SH-SY5Y (cell line): Measurements from ENCODE around the gene RAI1.

ENCODE experiments used
- GATA2 ChIP-seq: IDR thresholded peaks from 2 replicates; pipeline ENCODE4 v1.6.1; 2011; ENCODE audit warnings: mild to moderate bottlenecking, low read depth, low read length
- GATA3 ChIP-seq: IDR thresholded peaks from 2 replicates; pipeline ENCODE4 v1.6.1; 2011; ENCODE audit warnings: low read depth, mild to moderate bottlenecking, low read length, moderate library complexity

The RAI1 gene

GRCh38 chr17:17672453-17673368 lies 8.5 kb upstream of the RAI1 start:
- no peak for TF ChIP-seq GATA3
- no peak for TF ChIP-seq GATA2

GRCh38 chr17:17675416-17675815 lies 5.8 kb upstream of the RAI1 start:
- no peak for TF ChIP-seq GATA2
- TF ChIP-seq GATA3 = no peak

- TF ChIP-seq GATA3 (no peak), GATA2 (no peak)
Measured at GRCh38 chr17:17675925-17676534, 5.2 kb upstream of the RAI1 start.

GRCh38 chr17:17676752-17677151 lies 4.5 kb upstream of the RAI1 start:
- no peak for TF ChIP-seq GATA2

GRCh38 chr17:17677299-17678040 lies 3.8 kb upstream of the RAI1 start:
- TF ChIP-seq GATA3 (no peak), GATA2 (no peak)

GRCh38 chr17:17679243-17679642 lies 2.0 kb upstream of the RAI1 start:
- TF ChIP-seq GATA2 = no peak
- no peak for TF ChIP-seq GATA3

- TF ChIP-seq GATA2 (no peak), GATA3 (no peak)
Measured at GRCh38 chr17:17679748-17680147, 1.5 kb upstream of the RAI1 start.

- no peak for TF ChIP-seq GATA3
- TF ChIP-seq GATA2 = no peak
Measured at GRCh38 chr17:17680477-17681186, 626 bp upstream of the RAI1 start.

GRCh38 chr17:17681744-17682292 lies 560 bp downstream of the RAI1 start:
- no peak for TF ChIP-seq GATA2
- no peak for TF ChIP-seq GATA3

GRCh38 chr17:17682293-17682736 lies 1.1 kb downstream of the RAI1 start:
- TF ChIP-seq GATA2 = no peak
- no peak for TF ChIP-seq GATA3

- no peak for TF ChIP-seq GATA3
- no peak for TF ChIP-seq GATA2
Measured at GRCh38 chr17:17682737-17683680, 1.8 kb downstream of the RAI1 start.

- TF ChIP-seq GATA3 = no peak
Measured at GRCh38 chr17:17683710-17684365, 2.6 kb downstream of the RAI1 start.

- TF ChIP-seq GATA2 (no peak), GATA3 (no peak)
Measured at GRCh38 chr17:17684906-17685774, 3.9 kb downstream of the RAI1 start.
